Endodermal cell (in vitro differentiated cells): Measurements from ENCODE around the gene PIAS2. TPM values are rescaled to one million over a fixed set of nuclear protein-coding genes. Genes with fewer than 3 reads are reported as not detected.
"Not testable (repeated sequence)": the region's sequence is repeated elsewhere in the genome, so short reads cannot be mapped to it uniquely, and the experiment has no call there.

Experiments used
- DNase-seq: peaks from one replicate; pipeline ENCODE4 v3.0.0-alpha.2; 2017
- H3K27ac ChIP-seq: 2 replicates; pipeline ENCODE4 v1.5.1; 2013; ENCODE audit warnings: mild to moderate bottlenecking, low read depth, low read length, moderate library complexity
- H3K27me3 ChIP-seq: 2 replicates; pipeline ENCODE4 v1.6.1; 2013; ENCODE audit warnings: mild to moderate bottlenecking, low read length, moderate library complexity; ENCODE audit not compliant: insufficient read depth, control insufficient read depth, poor library complexity, severe bottlenecking
- H3K36me3 ChIP-seq: 2 replicates; pipeline ENCODE4 v1.7.0; 2013; ENCODE audit warnings: mild to moderate bottlenecking, low read length, moderate library complexity; ENCODE audit not compliant: control insufficient read depth, insufficient read depth
- H3K4me1 ChIP-seq: one replicate; pipeline ENCODE4 v1.7.0; 2013; ENCODE audit warnings: low read length; ENCODE audit not compliant: control insufficient read depth, insufficient read depth
- H3K4me3 ChIP-seq: 2 replicates; pipeline ENCODE4 v1.5.1; 2013; ENCODE audit warnings: mild to moderate bottlenecking, low read length, moderate library complexity
- H3K9ac ChIP-seq: 2 replicates; pipeline ENCODE4 v1.6.1; 2013; ENCODE audit warnings: mild to moderate bottlenecking, low read length, moderate library complexity; ENCODE audit not compliant: poor library complexity, severe bottlenecking; ENCODE audit errors: extremely low read depth
- H3K9me3 ChIP-seq: 2 replicates; pipeline ENCODE4 v1.6.1; 2013; ENCODE audit warnings: mild to moderate bottlenecking, low read length, moderate library complexity; ENCODE audit not compliant: control insufficient read depth
- H3K27ac Mint-ChIP-seq: 2 replicates; pipeline ENCODE4 v1.8.0; 2020; ENCODE audit warnings: mixed read lengths
- H3K27me3 Mint-ChIP-seq: 2 replicates; pipeline ENCODE4 v1.8.0; 2021; ENCODE audit warnings: mild to moderate bottlenecking, mixed read lengths; ENCODE audit not compliant: insufficient read depth
- H3K36me3 Mint-ChIP-seq: 2 replicates; pipeline ENCODE4 v1.8.0; 2020; ENCODE audit warnings: low read depth, mixed read lengths
- H3K4me1 Mint-ChIP-seq: 2 replicates; pipeline ENCODE4 v1.8.0; 2020; ENCODE audit warnings: mixed read lengths
- H3K4me3 Mint-ChIP-seq: 2 replicates; pipeline ENCODE4 v1.8.0; 2020; ENCODE audit warnings: mild to moderate bottlenecking, moderate library complexity, mixed read lengths
- H3K9me3 Mint-ChIP-seq: 2 replicates; pipeline ENCODE4 v1.8.0; 2020; ENCODE audit warnings: mild to moderate bottlenecking, mixed read lengths
- WGBS, 2 experiments: methylation state at CpG; one replicate each; pipeline versions ENCODE4 v1.1.5 to v1.1.7; 2013; ENCODE audit warnings: missing lambda C conversion rate in 2 of 2, mixed read lengths in 1 of 2; ENCODE audit not compliant: insufficient coverage in 1 of 2, insufficient read length in 1 of 2; 5-methylcytosine and 5-hydroxymethylcytosine counted together
- total RNA-seq, 2 donors: library from RNA; stranded (reverse); fragmentation: NEBNext Ultra II Directional in 1 of 2; extraction: Animal tissue kit (Norgen Biotek cat#: 25700) in 1 of 2; gene quantifications; 2 replicates in 1 of 2; 3 replicates in 1 of 2; pipeline ENCODE4 v1.2.1, GENCODE V29; 2021
- TF ChIP-seq, protein P1 (sequence below): fragments of 200-600 bp; sonication (generic); conservative IDR thresholded peaks from 2 replicates; pipeline ENCODE4 v1.5.0; 2021; ENCODE audit warnings: antibody characterized with exemption, mild to moderate bottlenecking

The PIAS2 gene
- total RNA-seq, 2 donors from 2014 or later, result 34.8 to 52.0 TPM

GRCh38 chr18:46868169-46868921 is 49.0 kb downstream of the PIAS2 start:
- no peak overlapping the region for H3K27ac Mint-ChIP-seq
- DNase-seq, result peak; percentile 54
- no peaks in the 10 kb centered on the region for H3K27me3 ChIP-seq
- peaks cover 3% of the 10 kb centered on the region for H3K36me3 ChIP-seq
- no peak overlapping the region for H3K27ac ChIP-seq
- no peaks in the 10 kb centered on the region for H3K4me1 ChIP-seq
- 95 to 96% methylated on average over 8 to 11 of the region's 11 CpGs for WGBS, 2 experiments
- H3K9me3 ChIP-seq, result peaks cover 58% of the 10 kb centered on the region
- H3K9me3 Mint-ChIP-seq, result peaks cover 32% of the 10 kb centered on the region
- H3K27me3 Mint-ChIP-seq, result no peaks in the 10 kb centered on the region
- H3K9ac ChIP-seq, result no peak overlapping the region
- H3K36me3 Mint-ChIP-seq, result peaks cover 34% of the 10 kb centered on the region
- TF ChIP-seq, protein P1, sequence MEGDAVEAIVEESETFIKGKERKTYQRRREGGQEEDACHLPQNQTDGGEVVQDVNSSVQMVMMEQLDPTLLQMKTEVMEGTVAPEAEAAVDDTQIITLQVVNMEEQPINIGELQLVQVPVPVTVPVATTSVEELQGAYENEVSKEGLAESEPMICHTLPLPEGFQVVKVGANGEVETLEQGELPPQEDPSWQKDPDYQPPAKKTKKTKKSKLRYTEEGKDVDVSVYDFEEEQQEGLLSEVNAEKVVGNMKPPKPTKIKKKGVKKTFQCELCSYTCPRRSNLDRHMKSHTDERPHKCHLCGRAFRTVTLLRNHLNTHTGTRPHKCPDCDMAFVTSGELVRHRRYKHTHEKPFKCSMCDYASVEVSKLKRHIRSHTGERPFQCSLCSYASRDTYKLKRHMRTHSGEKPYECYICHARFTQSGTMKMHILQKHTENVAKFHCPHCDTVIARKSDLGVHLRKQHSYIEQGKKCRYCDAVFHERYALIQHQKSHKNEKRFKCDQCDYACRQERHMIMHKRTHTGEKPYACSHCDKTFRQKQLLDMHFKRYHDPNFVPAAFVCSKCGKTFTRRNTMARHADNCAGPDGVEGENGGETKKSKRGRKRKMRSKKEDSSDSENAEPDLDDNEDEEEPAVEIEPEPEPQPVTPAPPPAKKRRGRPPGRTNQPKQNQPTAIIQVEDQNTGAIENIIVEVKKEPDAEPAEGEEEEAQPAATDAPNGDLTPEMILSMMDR, result no peak
- peaks cover 29% of the 10 kb centered on the region for H3K4me1 Mint-ChIP-seq
- no peak overlapping the region for H3K4me3 Mint-ChIP-seq
- H3K4me3 ChIP-seq, result peak overlapping the region; percentile 57

- no peak overlapping the region for H3K4me3 Mint-ChIP-seq
- TF ChIP-seq, protein P1, result no peak
Measured at GRCh38 chr18:46867367-46868143, 49.8 kb downstream of the PIAS2 start.

GRCh38 chr18:46866523-46866922 is 50.8 kb downstream of the PIAS2 start:
- Mint-ChIP-seq H3K27me3 (no peaks in the 10 kb centered on the region), H3K36me3 (peaks cover 40% of the 10 kb centered on the region), H3K4me3 (no peak overlapping the region), H3K27ac (no peak overlapping the region), H3K4me1 (peaks cover 26% of the 10 kb centered on the region), H3K9me3 (peaks cover 32% of the 10 kb centered on the region)
- Histone ChIP-seq H3K4me3 (peak overlapping the region; percentile 16), H3K9ac (no peak overlapping the region), H3K27ac (no peak overlapping the region), H3K27me3 (no peaks in the 10 kb centered on the region), H3K4me1 (no peaks in the 10 kb centered on the region), H3K36me3 (peaks cover 3% of the 10 kb centered on the region), H3K9me3 (peaks cover 44% of the 10 kb centered on the region)
- TF ChIP-seq, protein P1, result no peak
- DNase-seq, result no peak
- WGBS, 2 experiments, result 71 to 72% methylated on average over 2 of the region's 2 CpGs

More at GRCh38 chr18:46867367-46868143, 49.8 kb downstream of the PIAS2 start:
- H3K27me3 ChIP-seq, result no peaks in the 10 kb centered on the region
- H3K4me3 ChIP-seq, result peak overlapping the region; percentile 16
- H3K4me1 Mint-ChIP-seq, result peaks cover 23% of the 10 kb centered on the region
- H3K9me3 ChIP-seq, result peaks cover 54% of the 10 kb centered on the region
- H3K9ac ChIP-seq, result no peak overlapping the region
- DNase-seq, result no peak
- H3K4me1 ChIP-seq, result no peaks in the 10 kb centered on the region
- H3K36me3 ChIP-seq, result peaks cover 3% of the 10 kb centered on the region
- peaks cover 32% of the 10 kb centered on the region for H3K9me3 Mint-ChIP-seq
- peaks cover 36% of the 10 kb centered on the region for H3K36me3 Mint-ChIP-seq
- no peaks in the 10 kb centered on the region for H3K27me3 Mint-ChIP-seq
- no peak overlapping the region for H3K27ac ChIP-seq
- no peak overlapping the region for H3K27ac Mint-ChIP-seq

DNA sequence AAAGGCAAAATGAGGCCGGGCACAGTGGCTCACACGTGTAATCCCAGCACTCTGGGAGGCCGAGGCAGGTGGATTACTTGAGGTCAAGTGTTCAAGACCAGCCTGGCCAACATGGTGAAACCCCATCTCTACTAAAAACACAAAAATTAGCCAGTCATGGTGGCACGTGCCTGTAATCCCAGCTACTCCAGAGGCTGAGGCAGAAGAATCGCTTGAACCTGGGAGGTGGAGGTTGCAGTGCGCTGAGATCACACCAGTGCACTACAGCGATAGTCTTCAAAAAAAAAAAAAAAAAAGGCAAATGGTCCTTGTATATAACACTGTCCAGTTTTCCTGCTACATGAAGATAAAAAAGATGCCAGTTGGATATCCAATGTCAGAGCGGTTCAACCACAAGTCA is 52.1 kb downstream of the PIAS2 start:
- not testable (repeated sequence) for H3K27me3 ChIP-seq, H3K4me3 ChIP-seq, DNase-seq, H3K4me3 Mint-ChIP-seq, H3K9ac ChIP-seq, H3K36me3 ChIP-seq, H3K4me1 ChIP-seq, H3K27me3 Mint-ChIP-seq, H3K27ac ChIP-seq
- Mint-ChIP-seq H3K4me1 (peaks cover 27% of the 10 kb centered on the region), H3K9me3 (peaks cover 25% of the 10 kb centered on the region), H3K36me3 (peaks cover 33% of the 10 kb centered on the region), H3K27ac (peak overlapping the region; percentile 48)
- 91 to 97% methylated on average over 8 of the region's 8 CpGs for WGBS, 2 experiments
- peaks cover 33% of the 10 kb centered on the region for H3K9me3 ChIP-seq
